ENCODE data around the gene RGS6.

- TF ChIP-seq CTCF (IDR thresholded peaks at IDR 0.05) (no peak), EP300 (IDR thresholded peaks at IDR 0.05) (no peak)
Measured at GRCh38 chr14:72610096-72610830, 678.0 kb downstream of the RGS6 start.
